ENCODE measurements around the gene NAV3. TPM values are rescaled to one million over a fixed set of nuclear protein-coding genes. Genes with fewer than 3 reads are reported as not detected.

Gene NAV3
- total RNA-seq, 1 experiment from 2014 or later: 3.4 TPM

DNA sequence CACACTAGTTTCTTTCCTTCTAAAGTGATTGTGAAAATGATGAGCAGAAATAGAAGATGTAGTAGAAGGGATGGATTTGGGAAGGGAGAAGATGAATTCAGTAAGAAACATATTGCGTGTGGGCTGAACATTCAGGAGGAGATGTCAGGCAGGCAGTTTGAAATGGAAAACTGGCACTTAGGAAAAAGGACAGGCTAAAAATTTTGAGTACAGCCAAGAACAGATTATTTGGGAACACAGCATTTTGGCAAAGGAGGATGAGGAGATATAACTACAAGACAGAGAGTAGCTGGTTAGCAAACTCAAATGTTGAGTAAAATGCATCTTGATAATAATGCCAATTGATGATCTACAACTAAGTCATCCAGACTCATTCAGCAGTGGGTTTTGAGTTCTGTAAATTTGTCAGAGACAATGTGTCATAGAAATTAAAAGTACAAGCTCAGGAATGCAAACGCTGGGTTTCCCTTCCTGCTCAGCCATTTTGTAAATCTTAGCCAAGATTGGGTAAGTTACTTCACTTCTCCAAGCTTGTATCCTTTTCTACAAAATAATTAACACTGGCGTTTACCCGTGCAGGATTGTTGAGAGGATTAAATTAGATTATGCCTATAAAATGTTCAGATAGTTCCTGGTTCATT lies 255.0 kb downstream of the NAV3 start:
- Histone ChIP-seq H3K4me3 (ENCODE audit: low read length) (no peak overlapping the region), H3K27ac (ENCODE audit: low read length) (no peak overlapping the region), H3K4me2 (ENCODE audit: low read depth, low read length, poor library complexity, severe bottlenecking) (no peak overlapping the region), H3K9me3 (ENCODE audit: low read length) (no peaks in the 10 kb centered on the region), H2AFZ (ENCODE audit: low read length) (no peak overlapping the region), H3K79me2 (ENCODE audit: low read length) (no peaks in the 10 kb centered on the region), H4K20me1 (ENCODE audit: insufficient read depth, low read depth, low read length) (no peaks in the 10 kb centered on the region), H3K9ac (ENCODE audit: low read length) (no peak overlapping the region), H3K9me2 (replicated peaks; ENCODE audit: insufficient read depth, low read length) (no peaks in the 10 kb centered on the region), H3K36me3 (ENCODE audit: insufficient read depth, low read length) (no peaks in the 10 kb centered on the region), H3K27me3 (ENCODE audit: low read length) (no peaks in the 10 kb centered on the region), H3K4me1 (ENCODE audit: low read length) (no peaks in the 10 kb centered on the region)
- no peak for DNase-seq

DNA sequence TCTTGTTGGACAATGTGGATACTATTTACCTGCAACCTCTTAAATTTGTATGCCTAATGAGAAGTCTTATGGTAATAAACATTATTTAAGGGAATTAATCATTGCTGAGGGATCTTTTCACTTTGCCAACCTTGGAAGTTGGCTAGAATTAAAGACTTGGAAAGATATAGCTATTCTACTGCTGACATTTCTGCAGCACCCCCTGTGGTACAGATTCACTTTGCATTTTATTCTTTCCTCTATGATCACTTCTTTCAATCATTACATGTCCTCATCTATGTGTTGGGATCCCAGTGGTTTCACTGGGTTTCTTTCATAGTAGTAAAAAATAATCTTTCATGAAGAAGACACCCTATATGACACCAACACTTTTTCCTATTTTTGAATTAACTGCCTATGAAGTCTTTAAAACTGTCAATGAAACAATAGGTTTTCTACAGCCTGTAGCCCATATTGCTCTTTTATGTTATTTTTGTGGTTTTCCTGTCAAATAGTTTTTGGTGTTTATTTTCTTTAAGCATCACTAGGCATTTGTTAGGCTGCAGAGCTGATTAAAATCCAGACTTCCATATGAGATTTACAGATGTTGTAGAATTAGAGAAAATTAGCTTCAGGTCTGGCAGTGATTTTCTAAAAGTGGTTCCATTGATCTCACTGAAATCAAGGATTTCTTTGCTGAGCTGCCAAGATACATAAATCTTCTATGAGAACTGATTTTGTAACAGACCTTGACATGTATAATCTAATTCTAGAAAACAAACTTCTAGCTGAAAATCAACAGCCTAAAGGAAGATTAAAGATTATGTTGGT lies 256.1 kb downstream of the NAV3 start:
- H3K4me3 ChIP-seq (ENCODE audit: low read length): no peak overlapping the region
- H3K79me2 ChIP-seq (ENCODE audit: low read length): no peaks in the 10 kb centered on the region
- H3K4me2 ChIP-seq (ENCODE audit: low read depth, low read length, poor library complexity, severe bottlenecking): no peak overlapping the region
- H3K4me1 ChIP-seq (ENCODE audit: low read length): no peaks in the 10 kb centered on the region
- no peaks in the 10 kb centered on the region for H4K20me1 ChIP-seq (ENCODE audit: insufficient read depth, low read depth, low read length)
- H3K36me3 ChIP-seq (ENCODE audit: insufficient read depth, low read length): no peaks in the 10 kb centered on the region
- no peak overlapping the region for H3K27ac ChIP-seq (ENCODE audit: low read length)
- H3K9me2 ChIP-seq (replicated peaks; ENCODE audit: insufficient read depth, low read length): no peaks in the 10 kb centered on the region
- H3K9ac ChIP-seq (ENCODE audit: low read length): no peak overlapping the region
- no peaks in the 10 kb centered on the region for H3K27me3 ChIP-seq (ENCODE audit: low read length)
- H2AFZ ChIP-seq (ENCODE audit: low read length): no peak overlapping the region
- H3K9me3 ChIP-seq (ENCODE audit: low read length): no peaks in the 10 kb centered on the region
- no peak for DNase-seq

DNA sequence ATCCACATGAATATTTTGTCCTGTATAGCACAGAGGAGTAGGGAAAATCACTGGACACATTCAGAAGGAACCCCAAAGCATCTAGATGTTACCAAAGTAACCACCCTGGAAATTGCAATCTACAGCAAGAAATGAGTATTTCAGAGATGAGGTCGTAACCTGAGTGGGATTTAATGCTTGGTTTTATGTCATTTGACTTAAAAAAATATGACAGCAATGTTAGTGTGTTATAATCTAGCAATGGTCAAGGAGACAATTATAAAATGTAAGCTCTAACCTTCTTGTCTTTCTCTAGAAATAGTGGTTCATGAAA lies 256.6 kb downstream of the NAV3 start:
- Histone ChIP-seq H3K27ac (ENCODE audit: low read length) (no peak overlapping the region), H3K79me2 (ENCODE audit: low read length) (no peaks in the 10 kb centered on the region), H3K27me3 (ENCODE audit: low read length) (no peaks in the 10 kb centered on the region), H3K4me1 (ENCODE audit: low read length) (no peaks in the 10 kb centered on the region), H4K20me1 (ENCODE audit: insufficient read depth, low read depth, low read length) (no peaks in the 10 kb centered on the region), H2AFZ (ENCODE audit: low read length) (no peak overlapping the region), H3K9me3 (ENCODE audit: low read length) (no peaks in the 10 kb centered on the region), H3K4me3 (ENCODE audit: low read length) (no peak overlapping the region), H3K9me2 (replicated peaks; ENCODE audit: insufficient read depth, low read length) (no peaks in the 10 kb centered on the region), H3K4me2 (ENCODE audit: low read depth, low read length, poor library complexity, severe bottlenecking) (no peak overlapping the region), H3K9ac (ENCODE audit: low read length) (no peak overlapping the region), H3K36me3 (ENCODE audit: insufficient read depth, low read length) (no peaks in the 10 kb centered on the region)
- DNase-seq: no peak

DNA sequence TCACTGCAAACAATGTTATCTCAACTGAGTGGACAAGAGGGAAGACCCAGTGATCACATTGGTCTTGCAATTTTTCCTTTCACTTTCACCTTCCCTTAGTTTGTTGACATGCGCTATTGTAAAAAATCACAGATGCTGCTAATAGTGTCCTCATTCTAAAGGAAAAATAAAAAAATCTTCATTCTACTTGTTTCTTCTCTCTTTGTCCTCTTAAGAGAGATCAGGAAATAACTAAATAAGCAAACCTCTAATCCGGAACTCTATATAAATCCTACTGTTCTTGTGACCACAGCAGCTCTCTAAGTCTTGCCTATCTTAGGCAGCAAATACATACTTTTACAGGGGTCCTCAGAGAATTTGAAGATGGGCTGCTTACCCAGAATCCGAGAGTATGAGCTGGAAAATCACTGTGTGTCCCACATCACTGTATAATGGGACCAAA lies 257.7 kb downstream of the NAV3 start:
- Histone ChIP-seq H4K20me1 (ENCODE audit: insufficient read depth, low read depth, low read length) (no peaks in the 10 kb centered on the region), H3K27me3 (ENCODE audit: low read length) (no peaks in the 10 kb centered on the region), H3K4me2 (ENCODE audit: low read depth, low read length, poor library complexity, severe bottlenecking) (no peak overlapping the region), H3K9me3 (ENCODE audit: low read length) (no peaks in the 10 kb centered on the region), H3K79me2 (ENCODE audit: low read length) (no peaks in the 10 kb centered on the region), H2AFZ (ENCODE audit: low read length) (no peak overlapping the region), H3K4me1 (ENCODE audit: low read length) (no peaks in the 10 kb centered on the region), H3K27ac (ENCODE audit: low read length) (no peak overlapping the region), H3K9ac (ENCODE audit: low read length) (no peak overlapping the region), H3K9me2 (replicated peaks; ENCODE audit: insufficient read depth, low read length) (no peaks in the 10 kb centered on the region), H3K36me3 (ENCODE audit: insufficient read depth, low read length) (no peaks in the 10 kb centered on the region), H3K4me3 (ENCODE audit: low read length) (no peak overlapping the region)
- no peak for DNase-seq

DNA sequence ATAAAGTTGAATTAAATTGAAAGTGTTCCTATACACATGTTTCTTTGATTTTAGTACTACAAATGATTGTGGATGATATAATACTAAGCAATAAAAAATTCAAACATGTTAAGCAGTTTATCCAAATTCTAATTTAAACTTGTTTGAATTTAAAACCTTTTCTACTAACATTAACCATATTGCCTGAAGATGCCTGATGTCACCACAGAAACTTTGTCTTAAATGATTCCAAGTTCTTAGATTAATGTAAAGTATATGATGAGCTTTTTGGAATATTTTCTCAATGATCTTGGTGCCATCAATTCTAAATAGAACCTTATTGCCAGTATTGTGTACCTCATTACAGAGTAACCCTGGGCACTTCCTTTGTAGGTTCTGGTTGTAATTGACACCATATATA lies 259.6 kb downstream of the NAV3 start:
- no peaks in the 10 kb centered on the region for H3K36me3 ChIP-seq (ENCODE audit: insufficient read depth, low read length)
- H3K4me3 ChIP-seq (ENCODE audit: low read length): no peak overlapping the region
- H3K4me2 ChIP-seq (ENCODE audit: low read depth, low read length, poor library complexity, severe bottlenecking): no peak overlapping the region
- no peaks in the 10 kb centered on the region for H3K27me3 ChIP-seq (ENCODE audit: low read length)
- no peaks in the 10 kb centered on the region for H3K79me2 ChIP-seq (ENCODE audit: low read length)
- no peak overlapping the region for H2AFZ ChIP-seq (ENCODE audit: low read length)
- no peak for DNase-seq
- H3K4me1 ChIP-seq (ENCODE audit: low read length): no peaks in the 10 kb centered on the region
- no peak overlapping the region for H3K9ac ChIP-seq (ENCODE audit: low read length)
- no peak overlapping the region for H3K27ac ChIP-seq (ENCODE audit: low read length)
- no peaks in the 10 kb centered on the region for H3K9me3 ChIP-seq (ENCODE audit: low read length)
- H4K20me1 ChIP-seq (ENCODE audit: insufficient read depth, low read depth, low read length): no peaks in the 10 kb centered on the region
- no peaks in the 10 kb centered on the region for H3K9me2 ChIP-seq (replicated peaks; ENCODE audit: insufficient read depth, low read length)

DNA sequence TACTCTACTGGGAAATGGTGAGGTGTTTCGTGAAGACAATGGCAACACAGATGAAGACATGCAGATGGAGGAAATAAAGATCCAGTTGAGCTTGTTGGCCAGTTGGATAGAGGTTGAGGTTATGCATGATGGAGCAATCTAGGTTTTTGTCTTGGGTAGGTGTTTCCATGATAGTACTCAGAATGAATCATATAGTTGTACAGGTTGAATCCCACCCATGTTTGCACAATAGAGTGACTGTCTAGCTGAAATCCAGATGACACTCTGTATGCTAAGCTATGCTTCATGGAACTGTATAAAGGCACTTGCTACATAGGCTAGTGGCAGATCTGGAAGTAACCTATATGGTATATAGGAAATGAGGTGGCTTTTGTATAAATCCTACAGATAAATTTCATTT lies 264.9 kb downstream of the NAV3 start:
- Histone ChIP-seq H3K27me3 (ENCODE audit: low read length) (no peaks in the 10 kb centered on the region), H3K27ac (ENCODE audit: low read length) (no peak overlapping the region), H3K4me2 (ENCODE audit: low read depth, low read length, poor library complexity, severe bottlenecking) (no peak overlapping the region), H2AFZ (ENCODE audit: low read length) (no peak overlapping the region), H3K9me3 (ENCODE audit: low read length) (no peaks in the 10 kb centered on the region), H4K20me1 (ENCODE audit: insufficient read depth, low read depth, low read length) (no peaks in the 10 kb centered on the region), H3K9ac (ENCODE audit: low read length) (no peak overlapping the region), H3K79me2 (ENCODE audit: low read length) (no peaks in the 10 kb centered on the region), H3K4me1 (ENCODE audit: low read length) (no peaks in the 10 kb centered on the region), H3K36me3 (ENCODE audit: insufficient read depth, low read length) (no peaks in the 10 kb centered on the region), H3K4me3 (ENCODE audit: low read length) (no peak overlapping the region), H3K9me2 (replicated peaks; ENCODE audit: insufficient read depth, low read length) (no peaks in the 10 kb centered on the region)
- no peak for DNase-seq

DNA sequence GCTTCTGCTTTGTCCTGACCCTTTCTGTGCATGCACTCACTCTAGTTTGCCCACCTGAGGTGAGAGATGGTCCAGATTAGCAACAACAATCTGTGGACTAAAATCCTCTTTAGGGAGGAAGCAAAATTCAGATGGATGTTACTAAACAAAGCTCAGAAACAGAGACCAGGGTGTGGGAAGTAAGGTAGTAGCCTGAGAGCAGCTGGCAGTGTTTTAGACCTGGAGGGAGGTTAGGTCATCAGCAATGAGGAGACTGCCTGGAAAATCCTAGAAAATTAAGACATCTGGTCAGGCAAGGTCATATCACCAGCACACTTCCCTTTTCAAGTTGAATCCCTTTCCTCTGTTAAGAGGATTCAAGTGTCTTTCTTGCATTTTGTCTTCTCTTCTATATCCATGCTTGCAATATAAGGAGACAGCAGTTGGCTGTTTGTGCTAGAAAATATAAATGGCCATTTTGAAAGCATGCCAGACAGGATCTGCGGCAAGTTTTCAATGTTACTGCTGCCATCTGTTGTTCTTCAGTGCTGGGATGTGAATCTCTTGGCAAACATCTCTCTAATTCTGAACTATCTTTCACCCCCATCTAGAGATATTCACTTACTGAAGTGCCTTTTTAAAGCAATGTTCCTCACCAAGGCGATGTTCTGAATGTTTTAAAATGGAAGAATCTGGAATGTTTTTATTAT lies 266.4 kb downstream of the NAV3 start:
- Histone ChIP-seq H3K4me3 (ENCODE audit: low read length) (no peak overlapping the region), H3K9me2 (replicated peaks; ENCODE audit: insufficient read depth, low read length) (no peaks in the 10 kb centered on the region), H4K20me1 (ENCODE audit: insufficient read depth, low read depth, low read length) (no peaks in the 10 kb centered on the region), H3K9me3 (ENCODE audit: low read length) (no peaks in the 10 kb centered on the region), H3K27me3 (ENCODE audit: low read length) (no peaks in the 10 kb centered on the region), H3K9ac (ENCODE audit: low read length) (no peak overlapping the region), H3K36me3 (ENCODE audit: insufficient read depth, low read length) (no peaks in the 10 kb centered on the region), H2AFZ (ENCODE audit: low read length) (no peak overlapping the region), H3K79me2 (ENCODE audit: low read length) (no peaks in the 10 kb centered on the region), H3K27ac (ENCODE audit: low read length) (no peak overlapping the region), H3K4me2 (ENCODE audit: low read depth, low read length, poor library complexity, severe bottlenecking) (no peak overlapping the region), H3K4me1 (ENCODE audit: low read length) (no peaks in the 10 kb centered on the region)
- DNase-seq: no peak

DNA sequence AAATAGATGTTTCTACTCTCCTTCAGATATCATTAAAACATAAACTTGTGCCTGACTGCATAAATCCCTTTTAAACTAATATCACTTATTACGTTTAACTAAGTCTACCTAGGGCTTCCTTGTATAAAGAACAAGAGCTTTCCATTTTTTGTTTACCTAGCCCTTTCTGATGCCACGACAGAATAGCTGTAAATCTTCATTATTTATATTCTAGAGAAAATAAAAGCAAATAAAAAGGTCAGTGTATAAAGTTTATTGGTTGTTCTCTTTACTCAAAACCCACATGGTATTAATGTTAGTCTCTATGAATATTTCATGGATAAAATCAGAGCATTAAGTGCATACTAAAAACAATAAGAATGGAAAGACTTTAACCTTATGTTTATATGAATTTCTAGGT lies 269.1 kb downstream of the NAV3 start:
- Histone ChIP-seq H3K27me3 (ENCODE audit: low read length) (no peaks in the 10 kb centered on the region), H3K4me1 (ENCODE audit: low read length) (no peaks in the 10 kb centered on the region), H3K9ac (ENCODE audit: low read length) (no peak overlapping the region), H3K9me3 (ENCODE audit: low read length) (no peaks in the 10 kb centered on the region), H3K36me3 (ENCODE audit: insufficient read depth, low read length) (no peaks in the 10 kb centered on the region), H3K4me2 (ENCODE audit: low read depth, low read length, poor library complexity, severe bottlenecking) (no peak overlapping the region), H3K27ac (ENCODE audit: low read length) (no peak overlapping the region), H2AFZ (ENCODE audit: low read length) (no peak overlapping the region), H3K79me2 (ENCODE audit: low read length) (no peaks in the 10 kb centered on the region), H4K20me1 (ENCODE audit: insufficient read depth, low read depth, low read length) (no peaks in the 10 kb centered on the region), H3K9me2 (replicated peaks; ENCODE audit: insufficient read depth, low read length) (no peaks in the 10 kb centered on the region), H3K4me3 (ENCODE audit: low read length) (no peak overlapping the region)
- no peak for DNase-seq
